ENCODE data around the gene ADAM22. TPM values are rescaled to one million over a fixed set of nuclear protein-coding genes. Genes with fewer than 3 reads are reported as not detected.

Gene ADAM22
- total and polyA plus RNA-seq, 7 experiments from 2014 or later, result 0.79 to 7.1 (median 2.5) TPM

DNA sequence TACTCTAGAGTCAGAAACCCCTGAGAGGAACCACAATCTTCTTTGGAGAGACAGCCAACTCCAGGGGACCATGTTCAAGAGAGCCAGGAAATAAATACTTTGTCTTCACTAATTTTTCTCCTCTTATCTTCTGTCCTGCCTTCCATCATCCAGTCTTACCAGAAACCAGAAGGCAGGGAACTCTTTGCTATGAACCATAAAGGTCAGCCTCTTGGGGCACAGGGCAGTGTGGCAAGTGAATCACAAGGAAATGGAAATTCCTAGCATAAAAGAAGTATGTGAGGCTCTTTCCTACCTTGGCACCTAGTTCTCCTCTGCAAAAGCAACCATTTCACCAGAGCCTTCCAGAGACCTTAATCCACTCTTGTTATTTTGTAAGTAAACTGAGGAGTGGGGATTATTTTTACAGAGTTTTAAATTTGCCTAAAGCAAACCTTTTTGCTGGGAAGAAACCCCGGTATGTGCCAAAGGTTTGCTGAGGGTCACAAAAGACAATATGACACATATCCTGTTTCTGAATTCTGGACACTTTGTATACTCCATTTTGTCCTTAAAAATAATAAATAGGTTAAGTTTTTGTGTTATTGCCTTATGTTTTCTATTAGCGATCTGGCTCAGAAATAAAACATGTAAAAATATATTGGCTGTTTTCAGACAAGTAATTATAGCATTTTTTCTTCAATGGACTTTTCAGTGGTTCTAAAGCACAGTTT, 87.1 kb downstream of the ADAM22 start:
- Histone ChIP-seq H3K4me1 (ENCODE audit: control insufficient read depth in 2 of 2, insufficient read depth in 2 of 2, low read length in 2 of 2) (no peaks in the 10 kb centered on the region), H3K27ac (ENCODE audit: low read depth, low read length) (no peak overlapping the region), H3K36me3 (ENCODE audit: control insufficient read depth in 2 of 3, insufficient read depth in 3 of 3, low read length in 3 of 3) (no peaks in the 10 kb centered on the region), H3K27me3 (ENCODE audit: control insufficient read depth in 2 of 2, insufficient read depth in 2 of 2, low read length in 2 of 2) (no peaks in the 10 kb centered on the region), H3K4me3 (ENCODE audit: low read length) (no peak overlapping the region), H3K9me3 (ENCODE audit: control insufficient read depth in 2 of 3, low read length in 3 of 3) (no peaks in the 10 kb centered on the region)
- Mint-ChIP-seq H3K27ac (no peak overlapping the region), H3K36me3 (peaks cover 0 to 3% (median 0%) of the 10 kb centered on the region in 5 donors), H3K27me3 (no peaks in the 10 kb centered on the region), H3K4me3 (no peak overlapping the region), H3K9me3 (peaks cover 0 to 13% (median 5%) of the 10 kb centered on the region in 11 donors), H3K4me1 (no peaks in the 10 kb centered on the region)
- ATAC-seq, result no peak
- ChIA-PET POLR2A (no interaction called here), CTCF (no interaction called here)
- intact Hi-C loops (cut with micrococcal nuclease), result no loop called here
- DNase-seq, result no peak

DNA sequence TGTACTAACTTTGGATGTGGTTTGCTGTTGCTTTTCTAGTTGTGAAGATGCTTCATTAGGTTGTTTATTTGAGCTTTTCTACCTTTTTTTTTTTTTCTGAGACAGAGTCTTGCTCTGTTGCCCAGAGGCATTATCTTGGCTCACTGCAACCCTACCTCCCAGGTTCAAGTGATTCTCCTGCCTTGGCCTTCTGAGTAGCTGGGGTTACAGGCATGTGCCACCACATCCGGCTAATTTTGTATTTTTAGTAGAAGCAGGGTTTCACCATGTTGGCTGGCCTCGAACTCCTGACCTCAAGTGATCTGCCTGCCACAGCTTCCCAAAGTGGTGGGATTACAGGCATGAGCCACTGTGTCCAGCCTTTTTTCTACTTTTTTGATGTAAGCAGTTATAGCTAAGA, 93.7 kb downstream of the ADAM22 start:
- ChIA-PET POLR2A (no interaction called here), CTCF (interaction anchor here (1.2 kb wide), 1 partner anchor 10 kb away, joined by 3 read pairs; no protein-coding TSS in a partner anchor)
- intact Hi-C loops (cut with micrococcal nuclease), result no loop called here
- DNase-seq (no peak), ATAC-seq (no peak)
- Mint-ChIP-seq H3K27ac (no peak overlapping the region), H3K27me3 (peaks cover 0 to 3% (median 0%) of the 10 kb centered on the region in 5 donors), H3K36me3 (peaks cover 0 to 38% (median 17%) of the 10 kb centered on the region in 5 donors), H3K4me1 (no peaks in the 10 kb centered on the region), H3K9me3 (peaks cover 10 to 65% (median 28%) of the 10 kb centered on the region in 11 donors), H3K4me3 (no peak overlapping the region)
- no peak overlapping the region for H3K4me3 ChIP-seq (ENCODE audit: low read length)
- no peaks in the 10 kb centered on the region for H3K36me3 ChIP-seq (ENCODE audit: control insufficient read depth in 2 of 3, insufficient read depth in 3 of 3, low read length in 3 of 3)
- peaks cover 0 to 15% (median 0%) of the 10 kb centered on the region in 3 experiments for H3K9me3 ChIP-seq (ENCODE audit: control insufficient read depth in 2 of 3, low read length in 3 of 3)
- no peaks in the 10 kb centered on the region for H3K4me1 ChIP-seq (ENCODE audit: control insufficient read depth in 2 of 2, insufficient read depth in 2 of 2, low read length in 2 of 2)
- H3K27me3 ChIP-seq (ENCODE audit: control insufficient read depth in 2 of 2, insufficient read depth in 2 of 2, low read length in 2 of 2), result no peaks in the 10 kb centered on the region
- H3K27ac ChIP-seq (ENCODE audit: low read depth, low read length), result no peak overlapping the region

DNA sequence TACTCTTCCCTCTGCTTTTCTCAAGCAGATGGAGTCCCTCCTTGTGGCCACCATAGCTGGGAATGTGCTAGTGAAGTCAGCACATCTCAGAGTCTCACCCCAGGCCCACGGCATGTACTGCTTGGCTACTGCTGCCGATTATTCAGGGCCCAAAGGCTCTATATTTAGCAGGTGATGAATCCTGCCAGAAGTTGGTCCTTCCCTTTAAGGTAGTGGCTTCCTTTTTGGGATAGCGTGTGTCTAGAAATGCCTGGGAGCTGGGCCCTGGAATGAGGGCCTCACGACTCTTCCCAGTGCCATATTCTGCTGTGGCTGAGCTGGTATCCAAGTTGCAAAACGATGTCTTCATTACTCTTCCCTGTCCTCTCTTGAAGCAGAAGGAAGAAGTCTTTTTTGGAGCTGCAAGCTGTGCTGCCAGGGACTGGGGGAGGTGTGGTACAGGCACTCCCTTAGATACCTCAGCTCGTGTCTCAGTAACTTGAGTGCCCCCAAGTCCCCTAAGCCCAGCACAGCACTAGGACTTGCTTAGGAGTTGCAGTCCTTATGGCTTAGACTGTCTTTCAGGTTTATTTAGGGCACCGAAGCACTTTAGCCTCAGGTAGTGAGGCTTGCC, 100.1 kb downstream of the ADAM22 start:
- no peak for ATAC-seq
- Mint-ChIP-seq H3K27me3 (no peaks in the 10 kb centered on the region), H3K4me3 (no peak overlapping the region), H3K9me3 (peaks cover 9 to 39% (median 28%) of the 10 kb centered on the region in 11 donors), H3K36me3 (peaks cover 0 to 32% (median 18%) of the 10 kb centered on the region in 5 donors), H3K27ac (no peak overlapping the region), H3K4me1 (no peaks in the 10 kb centered on the region)
- Histone ChIP-seq H3K27me3 (ENCODE audit: control insufficient read depth in 2 of 2, insufficient read depth in 2 of 2, low read length in 2 of 2) (no peaks in the 10 kb centered on the region), H3K4me3 (ENCODE audit: low read length) (no peak overlapping the region), H3K9me3 (ENCODE audit: control insufficient read depth in 2 of 3, low read length in 3 of 3) (peaks cover 0 to 15% (median 0%) of the 10 kb centered on the region in 3 experiments), H3K27ac (ENCODE audit: low read depth, low read length) (no peak overlapping the region), H3K36me3 (ENCODE audit: control insufficient read depth in 2 of 3, insufficient read depth in 3 of 3, low read length in 3 of 3) (no peaks in the 10 kb centered on the region), H3K4me1 (ENCODE audit: control insufficient read depth in 2 of 2, insufficient read depth in 2 of 2, low read length in 2 of 2) (no peaks in the 10 kb centered on the region)
- intact Hi-C loops (cut with micrococcal nuclease), result no loop called here
- POLR2A ChIA-PET, result no interaction called here
- no peak for DNase-seq
- CTCF ChIA-PET, result no interaction called here

DNA sequence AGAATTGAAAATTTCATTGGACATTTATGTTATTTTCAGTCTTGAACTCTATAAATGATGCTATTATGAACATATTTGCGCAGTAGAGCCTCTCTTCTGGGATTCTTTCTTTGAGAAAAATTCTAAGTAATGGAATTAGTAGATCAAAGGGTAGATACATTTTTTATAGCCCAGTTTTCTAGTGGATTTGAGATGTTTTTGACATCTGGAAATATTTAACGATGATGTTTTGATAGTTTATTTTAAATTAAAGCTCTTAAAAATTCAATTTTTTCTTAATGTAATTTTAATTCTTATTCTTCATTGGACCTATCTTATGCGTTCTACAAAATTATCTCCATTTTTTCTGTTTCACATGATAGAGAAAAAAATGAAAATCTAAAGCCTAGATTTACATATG, 103.0 kb downstream of the ADAM22 start:
- Mint-ChIP-seq H3K27me3 (no peaks in the 10 kb centered on the region), H3K4me1 (peaks cover 0 to 6% (median 3%) of the 10 kb centered on the region in 7 donors), H3K27ac (no peak overlapping the region), H3K36me3 (peaks cover 0 to 16% (median 6%) of the 10 kb centered on the region in 5 donors), H3K9me3 (peaks cover 0 to 13% (median 9%) of the 10 kb centered on the region in 11 donors), H3K4me3 (no peak overlapping the region)
- no peak overlapping the region for H3K27ac ChIP-seq (ENCODE audit: low read depth, low read length)
- ATAC-seq, result no peak
- ChIA-PET POLR2A (no interaction called here), CTCF (interaction anchor here (0.7 kb wide), 1 partner anchor 384 kb away, joined by 4 read pairs; no protein-coding TSS in a partner anchor)
- H3K4me1 ChIP-seq (ENCODE audit: control insufficient read depth in 2 of 2, insufficient read depth in 2 of 2, low read length in 2 of 2), result no peaks in the 10 kb centered on the region
- no peaks in the 10 kb centered on the region for H3K36me3 ChIP-seq (ENCODE audit: control insufficient read depth in 2 of 3, insufficient read depth in 3 of 3, low read length in 3 of 3)
- no peaks in the 10 kb centered on the region for H3K27me3 ChIP-seq (ENCODE audit: control insufficient read depth in 2 of 2, insufficient read depth in 2 of 2, low read length in 2 of 2)
- DNase-seq, result no peak
- peaks cover 0 to 4% (median 0%) of the 10 kb centered on the region in 3 experiments for H3K9me3 ChIP-seq (ENCODE audit: control insufficient read depth in 2 of 3, low read length in 3 of 3)
- no peak overlapping the region for H3K4me3 ChIP-seq (ENCODE audit: low read length)
- intact Hi-C loops (cut with micrococcal nuclease), result no loop called here

DNA sequence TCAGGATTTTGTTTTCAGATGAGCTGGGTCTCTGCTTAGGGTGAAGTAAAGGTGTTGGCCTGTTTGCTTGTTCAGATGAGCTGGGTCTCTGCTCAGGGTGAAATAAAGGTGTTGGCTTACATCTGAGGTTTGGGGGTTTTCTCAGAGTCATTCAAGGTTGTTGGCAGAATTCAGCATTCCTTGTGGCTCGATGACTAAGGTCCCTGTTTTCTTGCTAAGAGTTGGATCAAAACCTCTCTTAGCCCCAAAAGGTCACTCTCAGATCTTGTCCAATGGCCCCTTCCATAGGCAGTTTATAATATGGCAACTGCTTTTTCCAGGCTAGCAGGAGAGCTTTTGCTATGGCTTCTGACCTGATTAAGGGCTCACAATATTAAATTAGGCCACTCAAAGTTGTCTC, 106.6 kb downstream of the ADAM22 start:
- Mint-ChIP-seq H3K27ac (no peak overlapping the region), H3K4me1 (peaks cover 0 to 15% (median 11%) of the 10 kb centered on the region in 7 donors), H3K27me3 (no peaks in the 10 kb centered on the region), H3K36me3 (no peaks in the 10 kb centered on the region), H3K4me3 (no peak overlapping the region), H3K9me3 (peaks cover 0 to 1% (median 0%) of the 10 kb centered on the region in 11 donors)
- ChIA-PET CTCF (no interaction called here), POLR2A (no interaction called here)
- intact Hi-C loops (cut with micrococcal nuclease), result no loop called here
- no peak for ATAC-seq
- Histone ChIP-seq H3K36me3 (ENCODE audit: control insufficient read depth in 2 of 3, insufficient read depth in 3 of 3, low read length in 3 of 3) (no peaks in the 10 kb centered on the region), H3K9me3 (ENCODE audit: control insufficient read depth in 2 of 3, low read length in 3 of 3) (no peaks in the 10 kb centered on the region), H3K4me3 (ENCODE audit: low read length) (no peak overlapping the region), H3K4me1 (ENCODE audit: control insufficient read depth in 2 of 2, insufficient read depth in 2 of 2, low read length in 2 of 2) (no peaks in the 10 kb centered on the region), H3K27ac (ENCODE audit: low read depth, low read length) (no peak overlapping the region), H3K27me3 (ENCODE audit: control insufficient read depth in 2 of 2, insufficient read depth in 2 of 2, low read length in 2 of 2) (no peaks in the 10 kb centered on the region)
- DNase-seq, result no peak

DNA sequence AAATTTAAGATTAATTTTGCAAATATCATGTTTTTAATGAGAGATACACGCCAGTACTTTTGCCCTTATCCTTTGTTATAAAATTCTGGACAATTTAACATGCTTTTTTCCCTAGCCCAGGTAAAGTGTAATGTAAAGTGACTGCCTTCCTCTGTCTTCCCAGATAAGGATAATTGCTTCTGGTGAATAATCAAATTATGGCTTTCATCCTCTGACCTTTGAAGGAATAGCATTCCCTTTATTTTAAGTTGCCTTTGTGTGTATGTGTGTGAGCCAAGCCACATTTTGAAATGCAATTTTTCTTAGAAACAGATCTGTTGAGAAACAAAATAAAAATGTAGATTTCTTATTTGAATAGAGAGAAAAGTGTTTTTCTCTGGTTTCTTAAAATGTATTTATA, 107.5 kb downstream of the ADAM22 start:
- CTCF ChIA-PET, result no interaction called here
- Histone ChIP-seq H3K36me3 (ENCODE audit: control insufficient read depth in 2 of 3, insufficient read depth in 3 of 3, low read length in 3 of 3) (no peaks in the 10 kb centered on the region), H3K9me3 (ENCODE audit: control insufficient read depth in 2 of 3, low read length in 3 of 3) (no peaks in the 10 kb centered on the region), H3K27me3 (ENCODE audit: control insufficient read depth in 2 of 2, insufficient read depth in 2 of 2, low read length in 2 of 2) (no peaks in the 10 kb centered on the region), H3K27ac (ENCODE audit: low read depth, low read length) (no peak overlapping the region), H3K4me3 (ENCODE audit: low read length) (no peak overlapping the region), H3K4me1 (ENCODE audit: control insufficient read depth in 2 of 2, insufficient read depth in 2 of 2, low read length in 2 of 2) (no peaks in the 10 kb centered on the region)
- no peak for DNase-seq
- H3K4me3 Mint-ChIP-seq, result no peak overlapping the region
- POLR2A ChIA-PET, result no interaction called here
- no peaks in the 10 kb centered on the region for H3K36me3 Mint-ChIP-seq
- intact Hi-C loops (cut with micrococcal nuclease), result no loop called here
- no peaks in the 10 kb centered on the region for H3K27me3 Mint-ChIP-seq
- ATAC-seq, result no peak
- peaks cover 0 to 22% (median 13%) of the 10 kb centered on the region in 7 donors for H3K4me1 Mint-ChIP-seq
- no peak overlapping the region for H3K27ac Mint-ChIP-seq
- H3K9me3 Mint-ChIP-seq, result peaks cover 0 to 1% (median 0%) of the 10 kb centered on the region in 11 donors
